HPDE6-E6E7 (cell line): Measurements from ENCODE around the gene KLHL7.

Source experiments
- DNase-seq: peaks from one replicate; pipeline ENCODE4 v3.0.0; 2011; ENCODE audit warnings: missing footprints; ENCODE audit errors: extremely low spot score

The KLHL7 gene

GRCh38 chr7:23105644-23106056, at the start of gene KLHL7:
TSS of gene KLHL7 (plus strand) at chr7:23105785. CDS start at chr7:23106027, 242 bp downstream.
- DNase-seq = peak; percentile 89

GRCh38 chr7:23058408-23059096, 47.0 kb upstream of the KLHL7 start:
- DNase-seq = no peak

- no peak for DNase-seq
These were observed 44.3 kb upstream of the KLHL7 start for GRCh38 chr7:23061327-23061726.

GRCh38 chr7:23062452-23062851, 43.1 kb upstream of the KLHL7 start:
- peak; percentile 48 for DNase-seq

- DNase-seq = no peak
These were observed 39.6 kb upstream of the KLHL7 start for GRCh38 chr7:23065974-23066373.

DNA sequence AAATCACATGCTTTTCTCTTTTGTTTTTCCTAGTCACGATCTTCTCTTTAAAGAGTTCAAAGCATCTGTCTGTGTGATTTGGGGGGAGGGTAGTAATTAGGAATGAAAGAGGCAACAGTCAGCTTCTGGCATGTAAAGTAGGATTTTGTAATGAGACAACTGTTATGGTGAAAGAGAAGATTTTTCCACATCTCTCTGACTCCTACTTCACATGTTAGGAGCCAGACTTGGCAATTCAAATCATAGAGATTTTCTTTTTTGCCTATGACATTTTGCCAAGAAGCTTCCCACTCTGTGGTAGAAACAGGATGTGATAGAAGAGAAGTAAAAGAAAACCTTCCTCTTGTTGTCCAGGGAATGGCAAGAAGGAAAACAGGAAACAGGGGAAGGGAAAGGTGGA, 38.3 kb upstream of the KLHL7 start:
- no peak for DNase-seq

GRCh38 chr7:23072048-23072447, 33.5 kb upstream of the KLHL7 start:
- no peak for DNase-seq

- no peak for DNase-seq
These were observed 32.7 kb upstream of the KLHL7 start for GRCh38 chr7:23072922-23073321.

GRCh38 chr7:23074443-23075261, 30.9 kb upstream of the KLHL7 start:
- DNase-seq = no peak

GRCh38 chr7:23075571-23075970, 30.0 kb upstream of the KLHL7 start:
- DNase-seq = no peak

DNA sequence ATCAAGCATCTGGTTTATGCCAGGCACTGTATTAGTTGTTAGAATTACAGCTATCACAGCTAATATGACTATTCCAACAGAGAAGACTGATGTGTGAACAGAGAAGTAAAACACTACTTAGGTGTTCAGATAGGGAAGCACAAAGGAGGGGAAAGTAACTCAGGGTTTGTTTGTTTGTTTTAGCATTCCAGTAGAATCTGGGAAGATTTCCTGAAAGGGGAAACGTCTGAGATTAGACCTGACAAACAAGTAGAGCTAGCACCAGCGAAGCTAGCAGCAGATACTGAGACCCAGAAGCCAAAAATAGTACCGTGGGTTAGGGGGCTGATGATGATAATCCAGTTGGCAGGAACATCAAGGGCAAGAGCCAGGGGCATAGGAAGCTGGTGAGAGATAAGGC, 28.8 kb upstream of the KLHL7 start:
- DNase-seq = no peak

DNA sequence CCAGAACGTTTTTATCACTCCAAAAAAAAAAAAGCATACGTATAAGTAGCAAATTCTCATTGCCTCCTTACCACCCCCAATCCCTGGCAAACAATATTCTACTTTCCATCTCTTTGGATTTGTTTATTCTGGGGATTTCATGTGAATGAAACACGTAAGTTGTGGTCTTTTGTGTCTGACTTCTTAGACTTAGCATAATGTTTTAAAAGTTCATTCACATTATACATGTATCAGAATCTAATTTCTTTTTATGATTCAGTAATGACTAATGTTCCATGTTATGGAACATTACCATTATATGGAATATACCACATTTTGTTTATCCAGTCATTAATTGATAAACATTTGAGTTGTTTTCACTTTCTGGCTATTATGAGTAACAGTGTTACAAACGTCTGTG, 12.5 kb upstream of the KLHL7 start:
- no peak for DNase-seq

GRCh38 chr7:23093546-23093945, 12.0 kb upstream of the KLHL7 start:
- no peak for DNase-seq

- no peak for DNase-seq
These were observed 8.9 kb upstream of the KLHL7 start for GRCh38 chr7:23096518-23097290.

GRCh38 chr7:23098029-23098428, 7.6 kb upstream of the KLHL7 start:
- DNase-seq = no peak

DNA sequence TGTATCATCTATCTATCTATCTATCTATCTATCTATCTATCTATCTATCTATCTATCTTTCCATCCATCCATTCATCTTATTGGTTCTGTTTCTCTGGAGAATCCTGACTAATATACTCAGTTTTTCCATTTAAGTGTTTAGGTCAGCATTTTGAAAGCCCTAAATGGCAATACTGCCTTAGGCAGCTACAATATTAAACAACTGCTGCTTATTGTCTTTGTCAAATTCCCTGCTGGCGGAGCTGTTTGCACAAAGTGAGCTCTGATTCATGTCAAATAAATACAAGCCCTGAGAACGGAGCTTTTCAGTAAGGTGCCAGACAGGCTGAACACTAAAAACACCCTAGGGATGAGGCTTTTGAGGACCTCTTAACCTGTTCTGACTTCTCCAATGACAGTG, 7.1 kb upstream of the KLHL7 start:
- no peak for DNase-seq

DNA sequence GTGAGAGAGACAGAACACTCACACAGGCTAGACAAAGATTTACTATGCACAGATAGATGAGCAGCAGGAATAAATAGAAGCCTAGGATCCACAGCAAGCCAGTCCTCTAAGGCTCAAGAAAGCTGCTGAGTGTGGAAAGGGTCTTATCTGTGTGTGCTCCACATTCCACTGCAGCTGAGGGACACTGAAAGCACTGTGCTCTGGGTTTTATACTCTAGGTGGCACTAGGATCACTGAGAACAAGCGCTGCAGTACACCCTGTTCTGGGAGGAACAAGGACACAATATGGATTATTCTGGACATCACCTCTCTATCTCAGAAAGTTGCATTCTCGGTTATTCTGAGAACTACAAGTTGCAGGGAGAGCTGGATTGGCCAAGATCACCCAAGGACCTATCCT, 4.9 kb upstream of the KLHL7 start:
- DNase-seq = no peak

DNA sequence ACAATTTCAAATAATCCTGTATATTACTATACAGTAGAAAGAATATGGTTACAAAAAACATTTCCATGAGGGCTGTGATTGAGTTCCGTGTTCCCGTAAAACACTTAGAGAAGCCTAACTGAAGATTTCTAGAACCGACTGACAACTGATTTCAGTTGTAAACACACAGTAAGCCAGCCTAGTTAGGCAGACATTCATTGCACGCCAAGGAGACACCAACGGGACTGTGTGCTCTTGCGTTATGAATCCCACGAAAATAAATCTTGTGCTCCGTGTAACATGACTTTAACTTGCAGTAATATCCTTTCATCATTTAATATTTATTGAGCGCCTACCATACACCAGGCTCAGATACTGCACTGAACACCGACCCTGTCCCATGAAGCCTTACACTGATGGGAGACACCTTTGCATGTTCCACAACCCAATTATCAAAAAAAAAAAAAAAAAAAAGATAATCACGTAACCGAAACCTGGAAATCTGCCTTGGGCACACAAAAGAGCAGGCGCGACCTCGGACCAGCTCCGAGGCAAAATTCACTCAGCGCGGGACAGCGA, 420 bp upstream of the KLHL7 start:
- no peak for DNase-seq

GRCh38 chr7:23106057-23106822, 655 bp downstream of the KLHL7 start:
- DNase-seq = peak; percentile 50

DNA sequence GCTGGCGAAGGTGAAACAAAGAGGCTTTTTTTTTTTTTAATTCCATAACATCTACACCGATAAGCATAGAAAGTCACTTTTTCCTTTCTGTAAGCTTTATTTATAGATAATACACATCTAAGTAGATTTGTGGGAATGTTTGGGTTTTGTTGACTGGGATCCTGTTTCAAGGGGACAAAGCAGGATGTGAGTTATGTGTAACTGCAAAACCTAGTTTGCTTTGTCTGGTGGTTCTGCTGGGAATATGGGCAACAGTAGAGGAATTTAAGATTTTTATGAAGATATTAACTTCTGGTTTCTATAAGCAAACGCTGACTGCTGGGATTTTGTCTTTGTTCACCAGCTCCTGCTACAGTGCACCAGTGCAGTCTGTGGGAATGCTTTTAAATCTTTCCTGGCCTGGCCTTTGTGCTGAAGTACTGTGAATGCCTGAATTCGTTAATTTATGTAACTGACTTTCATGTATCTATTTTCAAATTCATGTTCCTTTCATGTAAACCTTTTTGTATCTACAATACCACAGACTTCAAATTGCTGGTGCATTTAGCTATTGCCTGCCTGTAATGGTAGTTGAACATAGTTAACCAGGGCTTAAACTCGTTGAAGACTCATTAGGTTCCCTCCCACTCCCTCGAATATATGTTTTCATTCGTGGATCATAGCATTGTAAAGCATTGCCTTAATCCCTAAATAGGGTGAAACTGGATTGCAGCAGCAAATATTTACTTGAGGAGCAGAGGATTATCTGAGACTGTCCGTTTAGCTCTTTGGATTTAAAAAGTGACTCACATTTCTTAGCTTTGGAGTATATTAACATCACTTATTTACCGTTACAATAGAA, 1.5 kb downstream of the KLHL7 start:
- DNase-seq = no peak
